Activated effector memory CD4-positive, alpha-beta T cell treated with Interleukin-2 at 50 U/mL for 16 hours (primary cell): ENCODE results near the gene ARHGAP19.

Source experiments
- DNase-seq: peaks from one replicate; pipeline ENCODE4 v3.0.0-alpha.2; 2020

The ARHGAP19 gene

GRCh38 chr10:97190450-97190849 lies 102.0 kb downstream of the ARHGAP19 start:
- no peak for DNase-seq

- no peak for DNase-seq
Observed at GRCh38 chr10:97188261-97188711, 104.2 kb downstream of the ARHGAP19 start.

DNA sequence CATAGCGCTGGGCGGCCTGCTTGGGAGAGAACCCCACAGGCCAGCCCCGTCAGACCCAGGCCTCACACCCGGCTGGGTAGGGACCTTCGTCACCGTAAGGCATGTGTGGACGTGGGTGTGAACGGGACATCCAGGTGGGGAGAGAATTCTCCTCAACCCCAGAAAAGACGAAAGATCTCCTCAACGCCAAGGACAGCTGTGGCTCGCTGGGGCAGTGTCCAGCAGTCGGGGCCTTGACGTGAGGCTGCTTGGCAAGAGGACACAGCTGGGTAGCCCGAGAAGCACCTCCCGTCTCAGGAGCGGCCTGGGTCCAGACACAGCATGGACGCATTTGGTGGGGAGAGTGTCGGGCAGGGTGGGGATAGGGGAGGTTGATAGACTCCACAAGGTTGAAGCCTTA lies 105.5 kb downstream of the ARHGAP19 start:
- no peak for DNase-seq

GRCh38 chr10:97185326-97186058 lies 106.9 kb downstream of the ARHGAP19 start, which contains the start of gene SLIT1:
TSS of gene SLIT1 (minus strand) at chr10:97185959. CDS start at chr10:97185674, 285 bp downstream.
- no peak for DNase-seq

DNA sequence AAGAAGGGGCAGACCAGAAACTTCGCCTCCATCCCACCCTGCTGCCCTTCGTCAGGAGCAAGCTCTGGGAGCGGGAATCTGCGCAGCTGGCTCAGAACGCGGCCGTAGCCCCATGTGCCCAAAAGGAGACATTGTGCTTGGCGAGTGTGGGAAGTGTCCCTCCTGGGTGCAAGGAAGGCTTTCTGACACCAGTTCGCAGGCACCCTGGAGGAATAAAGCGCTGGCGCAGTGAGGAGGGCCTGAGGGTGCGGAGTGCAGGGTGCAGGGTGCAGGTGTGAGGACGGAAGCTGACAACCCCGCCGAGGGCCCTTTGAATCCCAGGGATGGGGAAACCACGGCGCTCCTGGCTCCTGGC lies 107.5 kb downstream of the ARHGAP19 start:
- no peak for DNase-seq

DNA sequence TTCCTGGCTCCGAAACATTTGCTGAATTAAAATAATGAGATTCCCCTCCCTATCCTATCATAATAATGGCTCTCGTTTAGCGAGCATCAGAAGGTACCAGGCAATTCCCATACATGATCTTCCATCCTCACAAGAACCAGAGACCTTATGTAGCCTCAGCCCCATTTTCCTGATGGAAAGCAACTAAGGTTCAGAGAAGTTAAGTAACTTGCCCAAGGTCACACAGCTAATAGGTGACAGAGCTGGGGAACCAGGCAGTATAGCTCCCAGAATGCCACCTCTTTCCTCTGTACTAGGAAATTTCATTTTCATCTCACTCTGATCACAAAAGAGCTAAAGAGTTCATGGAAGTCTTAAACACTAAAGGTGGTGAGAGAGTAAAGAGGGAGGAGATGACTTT lies 109.1 kb downstream of the ARHGAP19 start:
- DNase-seq: no peak

DNA sequence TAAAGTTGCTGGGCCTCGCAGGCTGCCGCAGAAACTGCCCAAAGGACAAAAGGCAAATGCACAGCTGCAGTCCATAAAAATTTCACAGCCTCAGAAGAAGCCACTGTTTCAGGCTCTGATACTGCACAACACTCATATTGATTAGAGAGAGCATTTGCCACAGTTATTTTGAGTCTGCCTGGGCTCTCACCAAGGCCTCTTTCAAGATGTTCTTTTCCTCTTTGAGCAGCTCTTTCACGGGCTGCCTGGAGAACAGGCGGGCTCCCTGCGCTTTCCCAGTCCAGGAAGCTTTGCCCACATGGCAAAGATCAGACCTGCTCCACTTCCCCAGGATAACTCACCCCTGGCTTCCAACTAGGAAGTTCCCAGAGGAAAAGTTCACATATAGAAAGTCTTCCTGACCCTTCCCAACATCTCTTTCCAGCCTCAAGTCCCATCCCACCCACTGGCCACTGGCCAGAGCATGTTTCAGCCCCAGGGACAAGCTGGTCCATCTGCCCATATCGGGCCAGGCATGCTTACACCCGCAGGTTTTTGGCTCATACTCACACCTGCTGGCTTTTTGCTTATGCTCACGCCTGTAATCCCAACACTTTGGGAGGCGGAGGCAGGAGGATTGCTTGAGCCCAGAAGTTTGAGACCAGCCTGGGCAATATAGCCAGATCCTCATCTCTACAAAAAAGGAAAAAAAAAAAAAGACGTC lies 110.0 kb downstream of the ARHGAP19 start:
- no peak for DNase-seq

GRCh38 chr10:97180986-97181385 lies 111.5 kb downstream of the ARHGAP19 start:
- DNase-seq: no peak

DNA sequence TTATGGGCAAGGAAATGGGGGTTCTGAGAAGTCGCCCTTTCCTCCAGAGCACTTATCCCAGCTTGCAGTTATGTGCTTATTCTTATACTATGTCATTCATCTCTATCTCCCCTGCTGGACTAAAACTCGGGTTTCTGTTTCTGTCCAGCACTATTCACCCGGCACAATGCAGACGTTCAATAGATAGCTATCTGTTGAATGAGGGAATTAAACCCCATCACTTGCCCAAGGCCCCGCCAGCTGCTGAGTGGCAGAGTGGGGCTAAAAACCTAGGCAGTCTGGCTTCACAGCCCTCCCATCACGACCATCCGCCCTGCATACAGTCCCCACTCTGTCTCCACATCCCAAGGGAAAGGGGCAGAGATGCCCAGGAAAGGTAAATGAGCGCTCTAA lies 112.1 kb downstream of the ARHGAP19 start:
- no peak for DNase-seq

- DNase-seq: no peak
Observed at GRCh38 chr10:97179731-97180362, 112.6 kb downstream of the ARHGAP19 start.

DNA sequence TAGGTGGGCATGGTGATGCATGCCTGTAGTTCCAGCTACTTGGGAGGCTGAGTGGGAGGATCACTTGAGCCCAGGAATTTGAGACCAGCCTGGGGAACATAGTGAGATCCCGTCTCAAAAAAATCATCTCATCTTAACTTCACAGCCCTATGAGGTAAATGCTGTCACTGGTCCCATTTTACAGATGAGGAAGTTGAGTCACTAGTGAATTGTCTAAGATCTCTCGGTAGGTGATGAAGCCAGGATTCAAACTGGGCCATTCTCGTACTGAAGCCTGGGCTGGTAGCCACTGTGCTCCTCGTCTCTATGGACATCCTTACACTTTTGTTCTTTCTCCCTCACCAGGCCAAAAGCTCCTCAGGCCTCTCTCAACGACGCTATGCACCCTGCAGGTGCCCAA lies 113.1 kb downstream of the ARHGAP19 start:
- DNase-seq: no peak

DNA sequence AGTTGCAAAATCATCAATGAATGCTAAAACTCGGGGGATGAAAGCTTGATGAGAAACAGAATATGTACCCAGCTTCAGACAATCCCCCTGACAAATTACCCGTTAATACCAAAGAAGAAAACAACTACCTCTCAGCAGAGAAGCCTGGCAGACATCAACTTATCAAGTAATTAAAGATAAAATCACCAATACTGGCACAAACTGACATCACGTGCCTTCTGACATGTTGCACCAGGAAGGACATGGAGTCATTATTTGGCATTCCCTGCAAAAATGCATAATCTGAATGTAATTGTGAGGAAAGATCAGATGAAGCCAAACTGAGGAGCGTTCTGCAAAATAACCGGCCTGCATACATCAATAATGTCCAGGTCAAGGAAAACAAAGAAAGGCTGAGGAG lies 114.4 kb downstream of the ARHGAP19 start:
- no peak for DNase-seq

- no peak for DNase-seq
Observed at GRCh38 chr10:97176226-97176625, 116.2 kb downstream of the ARHGAP19 start.

DNA sequence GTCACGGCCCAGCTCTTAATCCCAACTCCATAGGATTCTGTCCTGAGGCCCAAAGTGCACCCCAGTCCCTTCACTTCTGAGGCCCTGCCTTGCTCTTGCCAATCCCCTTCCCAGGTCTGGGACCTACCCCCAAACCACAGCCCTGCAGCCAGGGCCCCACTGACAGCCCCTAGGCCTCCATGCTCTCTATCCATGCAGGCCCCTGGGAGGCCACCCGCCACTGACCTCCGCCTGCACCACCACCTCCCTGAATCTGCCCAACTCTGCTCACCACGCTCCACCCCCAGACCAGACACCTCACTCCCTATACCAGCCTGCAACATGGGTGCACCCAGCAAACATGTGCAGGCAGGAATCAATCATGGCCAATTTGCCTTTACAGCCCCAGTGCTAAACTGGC lies 116.9 kb downstream of the ARHGAP19 start:
- DNase-seq: no peak

GRCh38 chr10:97174941-97175340 lies 117.5 kb downstream of the ARHGAP19 start:
- no peak for DNase-seq

- DNase-seq: no peak
Observed at GRCh38 chr10:97174276-97174775, 118.1 kb downstream of the ARHGAP19 start.

- DNase-seq: no peak
Observed at GRCh38 chr10:97173036-97173435, 119.4 kb downstream of the ARHGAP19 start.
